Right cardiac atrium (tissue), 5 donors: ENCODE results near the gene ING3. TPM values are rescaled to one million over a fixed set of nuclear protein-coding genes. Genes with fewer than 3 reads are reported as not detected.
"Not testable (repeated sequence)": the region's sequence is repeated elsewhere in the genome, so short reads cannot be mapped to it uniquely, and the experiment has no call there.

Experiments used
- ATAC-seq, 2 donors: fragments of 200-7000 bp; cut with Tn5 transposase; one replicate each; pipeline versions ENCODE4 v1.8.0 to v1.9.1; 2020; ENCODE audit warnings: moderate library complexity in 2 of 2, mild to moderate bottlenecking in 1 of 2
- DNase-seq, 3 donors: peaks; one replicate each; pipeline ENCODE4 v3.0.0-alpha.2; 2020
- H3K27ac ChIP-seq: one replicate; pipeline ENCODE4 v1.5.1; 2013; ENCODE audit warnings: mild to moderate bottlenecking, low read length, control low read depth, moderate library complexity
- H3K27me3 ChIP-seq: one replicate; pipeline ENCODE4 v1.6.1; 2013; ENCODE audit not compliant: control insufficient read depth, insufficient read depth
- H3K4me1 ChIP-seq: one replicate; pipeline ENCODE4 v1.6.1; 2013; ENCODE audit warnings: low read length; ENCODE audit not compliant: control insufficient read depth, insufficient read depth
- H3K4me3 ChIP-seq: one replicate; pipeline ENCODE4 v1.5.1; 2013; ENCODE audit warnings: low read length, control low read depth
- H3K9me3 ChIP-seq: one replicate; pipeline ENCODE4 v1.6.1; 2013; ENCODE audit warnings: low read length; ENCODE audit not compliant: control insufficient read depth
- WGBS: extraction: QIAGEN DNeasy Blood & Tissue Kit; methylation state at CpG from one replicate; pipeline ENCODE4 v1.1.7; 2013; 5-methylcytosine and 5-hydroxymethylcytosine counted together
- intact Hi-C, 4 donors: fragments of 100-400 bp; cut with DNase I; formaldehyde crosslinking; loops; one replicate each; pipeline versions ENCODE4 v1.11.0 to v1.14.0; 2022 to 2023
- polyA plus RNA-seq: library from polyadenylated mRNA; stranded (reverse); fragments of 200-250 nt; gene quantifications from one replicate; pipeline ENCODE4 v1.2.3, GENCODE V29; 2013
- total RNA-seq, 4 donors: library from RNA; stranded (reverse); fragmentation: NEBNext Ultra II Directional; extraction: Animal tissue kit (Norgen Biotek cat#: 25700); gene quantifications; one replicate each; pipeline ENCODE4 v1.2.1, GENCODE V29; 2021
- donor health status: healthy with polysubstance abuse.
- donor health status: DM: no; HTN: yes; CAD: no.
- donor health status: DM: no; HTN: no; CAD: no.
- donor health status: DM: no; HTN: yes; CAD: no; lungs with severe emphysema.
- donor health status: DM: yes; HTN: yes; CAD: no.

Gene ING3
- total and polyA plus RNA-seq, 5 donors = 9.7 to 16.7 (median 15.4) TPM

DNA sequence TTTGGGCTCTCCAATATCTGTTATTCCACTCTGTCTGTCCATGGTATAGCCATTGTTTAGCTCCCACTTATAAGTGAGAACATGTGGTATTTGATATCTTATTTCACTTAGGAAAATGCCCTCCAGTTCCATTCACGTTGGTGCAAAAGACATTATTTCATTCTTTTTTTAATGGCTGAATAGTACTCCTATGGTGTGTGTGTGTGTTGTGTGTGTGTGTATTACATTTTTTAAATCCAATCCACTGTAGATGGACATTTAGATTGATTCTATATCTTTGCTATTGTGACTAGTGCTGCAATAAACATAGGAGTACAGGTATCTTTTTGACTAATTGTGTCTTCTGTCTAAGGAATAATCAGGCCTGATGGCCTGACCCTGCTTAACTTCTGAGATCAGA lies 30.5 kb downstream of the ING3 start:
- no peaks in the 10 kb centered on the region for H3K9me3 ChIP-seq
- no peaks in the 10 kb centered on the region for H3K4me1 ChIP-seq
- no peak for ATAC-seq
- no peak for DNase-seq
- intact Hi-C loops = no loop called here
- H3K27me3 ChIP-seq = no peaks in the 10 kb centered on the region
- H3K4me3 ChIP-seq = no peak overlapping the region
- 65% methylated on average over 1 of the region's 1 CpG for WGBS
- no peak overlapping the region for H3K27ac ChIP-seq

DNA sequence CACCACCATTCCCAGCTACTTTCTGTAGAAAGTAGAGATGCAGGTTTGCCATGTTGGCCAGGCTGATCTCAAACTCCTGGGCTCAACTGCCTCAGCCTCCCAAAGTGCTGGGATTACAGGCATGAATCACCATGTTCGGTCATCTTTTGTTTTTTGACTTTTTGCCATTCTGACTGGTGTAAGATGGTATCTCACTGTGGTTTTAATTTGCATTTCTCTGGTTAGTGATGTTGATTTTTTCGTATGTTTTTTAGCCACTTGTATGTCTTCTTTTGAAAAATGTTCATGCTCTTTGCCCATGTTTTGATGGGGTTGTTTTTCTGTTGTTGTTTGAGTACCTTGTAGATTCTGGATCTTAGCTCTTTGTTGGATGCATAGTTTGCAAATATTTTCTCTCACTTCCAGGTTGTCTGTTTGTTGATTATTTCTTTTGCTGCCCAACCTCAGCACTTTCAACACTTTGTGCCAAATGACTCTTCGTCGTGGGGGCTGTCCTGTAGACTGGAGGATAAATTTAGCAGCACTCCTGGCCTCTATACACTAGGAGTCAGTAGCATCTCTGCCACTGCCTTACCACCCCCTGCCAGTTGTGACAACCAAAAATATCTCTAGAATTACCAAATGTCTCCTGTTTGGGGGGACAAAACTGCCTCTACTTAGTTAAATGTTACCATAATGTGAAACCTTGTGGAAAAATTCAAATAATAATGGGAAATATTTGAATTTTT lies 31.5 kb downstream of the ING3 start:
- no peak for DNase-seq
- intact Hi-C loops = no loop called here
- no peak for ATAC-seq
- no peak overlapping the region for H3K4me3 ChIP-seq
- H3K9me3 ChIP-seq = no peaks in the 10 kb centered on the region
- WGBS = 73% methylated on average over 4 of the region's 4 CpGs
- H3K27me3 ChIP-seq = no peaks in the 10 kb centered on the region
- no peaks in the 10 kb centered on the region for H3K4me1 ChIP-seq
- H3K27ac ChIP-seq = no peak overlapping the region

- WGBS = 97% methylated on average over 5 of the region's 8 CpGs
- H3K4me3 ChIP-seq, H3K27ac ChIP-seq, H3K9me3 ChIP-seq, DNase-seq, H3K27me3 ChIP-seq, H3K4me1 ChIP-seq, ATAC-seq, intact Hi-C loops: not testable (repeated sequence)
Observed at GRCh38 chr7:120983592-120983991, 33.0 kb downstream of the ING3 start.

DNA sequence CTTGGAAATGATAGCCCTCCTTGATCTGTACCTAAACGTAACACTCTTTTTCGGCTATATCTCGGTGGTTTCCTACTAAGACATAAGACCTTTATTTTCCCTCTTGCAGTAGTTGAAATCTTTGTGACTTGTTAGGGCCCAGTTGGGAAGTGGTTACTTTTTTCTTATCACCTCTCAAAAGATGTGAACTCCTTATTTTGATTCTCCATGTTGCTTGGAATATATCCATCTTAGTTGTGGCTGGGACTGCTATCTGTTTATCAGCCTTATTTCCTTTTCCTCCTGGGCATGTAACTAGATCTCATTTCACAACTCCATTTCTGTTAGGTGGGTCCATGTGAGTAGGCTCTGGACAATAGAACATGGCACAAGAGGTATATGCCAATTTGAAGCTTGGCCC lies 33.8 kb downstream of the ING3 start:
- 90% methylated on average over 3 of the region's 3 CpGs for whole genome bisulfite sequencing
- Histone ChIP-seq H3K27me3 (no peaks in the 10 kb centered on the region), H3K27ac (no peak overlapping the region), H3K9me3 (no peaks in the 10 kb centered on the region), H3K4me1 (no peaks in the 10 kb centered on the region), H3K4me3 (no peak overlapping the region)
- intact Hi-C loops = no loop called here
- no peak for DNase-seq
- no peak for ATAC-seq

GRCh38 chr7:120985130-120985758 lies 34.7 kb downstream of the ING3 start:
- H3K9me3 ChIP-seq = no peaks in the 10 kb centered on the region
- H3K4me1 ChIP-seq = no peaks in the 10 kb centered on the region
- WGBS = 18% methylated on average over 2 of the region's 2 CpGs
- no peak overlapping the region for H3K27ac ChIP-seq
- no peak for DNase-seq
- no peak overlapping the region for H3K4me3 ChIP-seq
- intact Hi-C loops = loop anchor here in 3 of 4 donors (5.0 kb wide), 3 partner anchors 97 to 122 kb away; no protein-coding TSS in a partner anchor
- no peaks in the 10 kb centered on the region for H3K27me3 ChIP-seq
- no peak for ATAC-seq

- Histone ChIP-seq H3K27me3 (no peaks in the 10 kb centered on the region), H3K4me3 (no peak overlapping the region), H3K27ac (no peak overlapping the region), H3K9me3 (no peaks in the 10 kb centered on the region), H3K4me1 (no peaks in the 10 kb centered on the region)
- no peak for ATAC-seq
- 89% methylated on average over 2 of the region's 2 CpGs for WGBS
- DNase-seq = no peak
- intact Hi-C loops = loop anchor here in 3 of 4 donors (5.0 kb wide), 3 partner anchors 96 to 121 kb away; no protein-coding TSS in a partner anchor
Observed at GRCh38 chr7:120985839-120986238, 35.3 kb downstream of the ING3 start.

GRCh38 chr7:120986650-120987049 lies 36.1 kb downstream of the ING3 start:
- 87% methylated on average over 2 of the region's 2 CpGs for WGBS
- Histone ChIP-seq H3K4me1 (no peaks in the 10 kb centered on the region), H3K9me3 (no peaks in the 10 kb centered on the region), H3K27ac (no peak overlapping the region), H3K27me3 (no peaks in the 10 kb centered on the region), H3K4me3 (no peak overlapping the region)
- no peak for DNase-seq
- no peak for ATAC-seq
- intact Hi-C loops = loop anchor here in 3 of 4 donors (5.0 kb wide), 3 partner anchors 96 to 121 kb away; no protein-coding TSS in a partner anchor

GRCh38 chr7:120987280-120987679 lies 36.7 kb downstream of the ING3 start:
- Histone ChIP-seq H3K27me3 (no peaks in the 10 kb centered on the region), H3K9me3 (no peaks in the 10 kb centered on the region), H3K4me3 (no peak overlapping the region), H3K27ac (no peak overlapping the region), H3K4me1 (no peaks in the 10 kb centered on the region)
- DNase-seq = no peak
- no peak for ATAC-seq
- WGBS = under 1% methylated on average over 3 of the region's 3 CpGs
- intact Hi-C loops = loop anchor here in 3 of 4 donors (5.0 kb wide), 3 partner anchors 95 to 120 kb away; no protein-coding TSS in a partner anchor

- ATAC-seq (peak; percentile 93), DNase-seq (peak; percentile 93 to 97 (median 94))
- Histone ChIP-seq H3K27ac (peak overlapping the region; percentile 96), H3K9me3 (no peaks in the 10 kb centered on the region), H3K4me1 (no peaks in the 10 kb centered on the region), H3K4me3 (peak overlapping the region; percentile 99), H3K27me3 (no peaks in the 10 kb centered on the region)
- intact Hi-C loops = loop anchor here in 3 of 4 donors (2.0 to 5.0 kb wide), 4 partner anchors 93 to 119 kb away; no protein-coding TSS in a partner anchor
- WGBS = under 1% methylated on average over 12 of the region's 12 CpGs
Observed at GRCh38 chr7:120987683-120988590, 37.4 kb downstream of the ING3 start.

DNA sequence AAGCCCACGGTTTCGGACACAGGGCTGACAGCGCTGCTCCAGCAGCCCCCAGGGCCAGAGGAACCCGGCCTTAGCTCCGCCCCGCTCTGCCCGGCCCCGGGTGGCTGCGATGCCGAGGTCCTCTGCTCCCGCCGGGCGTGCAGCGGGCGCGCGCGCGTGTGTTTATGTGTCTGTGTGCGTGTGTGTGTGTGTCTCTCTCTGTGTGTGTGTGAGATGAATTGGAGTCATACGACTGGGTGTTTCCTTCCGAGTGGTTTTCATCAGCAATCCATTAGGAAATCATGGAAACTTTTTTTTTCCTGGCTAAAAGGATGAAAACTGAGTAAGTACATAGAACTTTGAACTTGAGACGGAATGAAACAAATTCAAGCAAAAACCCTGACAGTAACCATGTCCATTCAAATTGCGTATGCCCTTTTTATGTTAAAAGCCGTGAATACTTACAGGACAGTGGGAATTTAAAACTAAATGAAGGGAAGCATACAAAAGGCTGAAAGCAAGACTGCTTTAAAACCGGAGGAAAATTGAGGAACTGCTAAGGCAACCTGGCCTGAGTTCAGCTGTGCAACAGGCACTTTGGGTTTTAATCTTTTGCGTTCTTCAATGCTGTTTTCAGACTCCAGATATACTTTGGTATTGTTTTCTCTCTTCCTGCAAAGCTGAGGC lies 38.1 kb downstream of the ING3 start, which contains the start of gene CPED1:
CPED1 (plus strand) TSS at position 121 of the 666 bp plus-strand sequence. CDS start 911 bp downstream, outside the sequence.
- ATAC-seq (peak; percentile 95), DNase-seq (peak; percentile 82 to 93 (median 92))
- Histone ChIP-seq H3K27me3 (no peaks in the 10 kb centered on the region), H3K9me3 (no peaks in the 10 kb centered on the region), H3K4me3 (peak within 1 kb of the TSS; percentile 99), H3K4me1 (no peaks in the 10 kb centered on the region), H3K27ac (peak within 1 kb of the TSS; percentile 99)
- 1% methylated on average over 27 of the region's 27 CpGs for WGBS
- intact Hi-C loops = loop anchor here in 3 of 4 donors (2.0 to 5.0 kb wide), 4 partner anchors 92 to 119 kb away; no protein-coding TSS in a partner anchor
